NOMO-1 treated with DMSO at 0.1 percent for 48 hours (cell line): ENCODE data around the gene G3BP1.
"Not testable (repeated sequence)": the region's sequence is repeated elsewhere in the genome, so short reads cannot be mapped to it uniquely, and the experiment has no call there.

Source experiments
- DNase-seq: peaks from one replicate; lab custom pipeline; 2025; ENCODE audit not compliant: unreplicated experiment; lab: John Stamatoyannopoulos, UW

G3BP1 gene

GRCh38 chr5:151856861-151857260 is 85.1 kb downstream of the G3BP1 start:
- DNase-seq: no peak

- DNase-seq: not testable (repeated sequence)
Measured at GRCh38 chr5:151860867-151861266, 89.1 kb downstream of the G3BP1 start.
